Ishikawa (cell line): ENCODE data around the gene CAMTA2.

Experiments
- CEBPB ChIP-seq: IDR thresholded peaks from 2 replicates; pipeline ENCODE4 v1.6.1; 2012
- CREB1 ChIP-seq: IDR thresholded peaks from 2 replicates; pipeline ENCODE4 v1.6.1; 2012; ENCODE audit warnings: low read depth
- EGR1 ChIP-seq: IDR thresholded peaks from 2 replicates; pipeline ENCODE4 v1.6.1; 2012
- EP300 ChIP-seq: IDR thresholded peaks from 2 replicates; pipeline ENCODE4 v1.6.1; 2012; ENCODE audit warnings: borderline replicate concordance
- FOXM1 ChIP-seq: IDR thresholded peaks from 2 replicates; pipeline ENCODE4 v1.6.1; 2012; ENCODE audit warnings: low read depth, borderline replicate concordance
- NFIC ChIP-seq: IDR thresholded peaks from 2 replicates; pipeline ENCODE4 v1.6.1; 2012
- RAD21 ChIP-seq: IDR thresholded peaks from 2 replicates; pipeline ENCODE4 v1.6.1; 2012; ENCODE audit warnings: low read depth
- TAF1 ChIP-seq: IDR thresholded peaks from 2 replicates; pipeline ENCODE4 v1.6.1; 2012; ENCODE audit warnings: low read depth, mild to moderate bottlenecking
- TCF12 ChIP-seq: IDR thresholded peaks from 2 replicates; pipeline ENCODE4 v1.6.1; 2012; ENCODE audit warnings: low read depth
- TEAD4 ChIP-seq: IDR thresholded peaks from 2 replicates; pipeline ENCODE4 v1.6.1; 2012
- YY1 ChIP-seq: IDR thresholded peaks from 2 replicates; pipeline ENCODE4 v1.6.1; 2012; ENCODE audit warnings: low read depth
- ZBTB7A ChIP-seq: IDR thresholded peaks from 2 replicates; pipeline ENCODE4 v1.6.1; 2012; ENCODE audit warnings: low read depth
- TF ChIP-seq, protein P1 (sequence below): IDR thresholded peaks from 2 replicates; pipeline ENCODE4 v1.6.1; 2012
- TF ChIP-seq, protein P2 (sequence below): IDR thresholded peaks from 2 replicates; pipeline ENCODE4 v1.6.1; 2012
- TF ChIP-seq, protein P3 (sequence below): IDR thresholded peaks from 2 replicates; pipeline ENCODE4 v1.6.1; 2012; ENCODE audit warnings: low read depth, mild to moderate bottlenecking

The CAMTA2 gene

DNA sequence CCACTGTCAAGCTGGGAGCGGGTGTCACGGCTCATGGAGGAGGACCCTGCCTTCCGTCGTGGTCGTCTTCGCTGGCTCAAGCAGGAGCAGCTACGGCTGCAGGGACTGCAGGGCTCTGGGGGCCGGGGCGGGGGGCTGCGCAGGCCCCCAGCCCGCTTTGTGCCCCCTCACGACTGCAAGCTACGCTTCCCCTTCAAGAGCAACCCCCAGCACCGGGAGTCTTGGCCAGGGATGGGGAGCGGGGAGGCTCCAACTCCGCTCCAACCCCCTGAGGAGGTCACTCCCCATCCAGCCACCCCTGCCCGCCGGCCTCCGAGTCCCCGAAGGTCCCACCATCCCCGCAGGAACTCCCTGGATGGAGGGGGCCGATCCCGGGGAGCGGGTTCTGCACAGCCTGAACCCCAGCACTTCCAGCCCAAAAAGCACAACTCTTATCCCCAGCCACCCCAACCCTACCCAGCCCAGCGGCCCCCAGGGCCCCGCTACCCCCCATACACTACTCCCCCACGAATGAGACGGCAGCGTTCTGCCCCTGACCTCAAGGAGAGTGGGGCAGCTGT, 36.2 kb upstream of the CAMTA2 start:
- no peak for TF ChIP-seq EGR1
- TF ChIP-seq TCF12: no peak
- no peak for TF ChIP-seq CREB1
- TF ChIP-seq FOXM1: no peak
- TF ChIP-seq EP300: no peak
- TF ChIP-seq TAF1: no peak
- TF ChIP-seq, protein P1, sequence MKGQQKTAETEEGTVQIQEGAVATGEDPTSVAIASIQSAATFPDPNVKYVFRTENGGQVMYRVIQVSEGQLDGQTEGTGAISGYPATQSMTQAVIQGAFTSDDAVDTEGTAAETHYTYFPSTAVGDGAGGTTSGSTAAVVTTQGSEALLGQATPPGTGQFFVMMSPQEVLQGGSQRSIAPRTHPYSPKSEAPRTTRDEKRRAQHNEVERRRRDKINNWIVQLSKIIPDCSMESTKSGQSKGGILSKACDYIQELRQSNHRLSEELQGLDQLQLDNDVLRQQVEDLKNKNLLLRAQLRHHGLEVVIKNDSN: no peak
- no peak for TF ChIP-seq TEAD4

DNA sequence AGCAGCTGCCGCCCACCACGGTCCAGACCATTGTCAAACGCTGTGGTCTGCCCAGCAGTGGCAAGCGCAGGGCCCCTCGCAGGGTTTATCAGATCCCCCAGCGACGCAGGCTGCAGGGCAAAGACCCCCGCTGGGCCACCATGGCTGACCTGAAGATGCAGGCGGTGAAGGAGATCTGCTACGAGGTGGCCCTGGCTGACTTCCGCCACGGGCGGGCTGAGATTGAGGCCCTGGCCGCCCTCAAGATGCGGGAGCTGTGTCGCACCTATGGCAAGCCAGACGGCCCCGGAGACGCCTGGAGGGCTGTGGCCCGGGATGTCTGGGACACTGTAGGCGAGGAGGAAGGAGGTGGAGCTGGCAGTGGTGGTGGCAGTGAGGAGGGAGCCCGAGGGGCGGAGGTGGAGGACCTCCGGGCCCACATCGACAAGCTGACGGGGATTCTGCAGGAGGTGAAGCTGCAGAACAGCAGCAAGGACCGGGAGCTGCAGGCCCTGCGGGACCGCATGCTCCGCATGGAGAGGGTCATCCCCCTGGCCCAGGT, 34.8 kb upstream of the CAMTA2 start:
- TF ChIP-seq TEAD4 (no peak), ZBTB7A (no peak), RAD21 (no peak), EGR1 (no peak), FOXM1 (no peak), TCF12 (no peak), EP300 (no peak), NFIC (no peak)
- TF ChIP-seq, protein P2, sequence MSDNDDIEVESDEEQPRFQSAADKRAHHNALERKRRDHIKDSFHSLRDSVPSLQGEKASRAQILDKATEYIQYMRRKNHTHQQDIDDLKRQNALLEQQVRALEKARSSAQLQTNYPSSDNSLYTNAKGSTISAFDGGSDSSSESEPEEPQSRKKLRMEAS: no peak

DNA sequence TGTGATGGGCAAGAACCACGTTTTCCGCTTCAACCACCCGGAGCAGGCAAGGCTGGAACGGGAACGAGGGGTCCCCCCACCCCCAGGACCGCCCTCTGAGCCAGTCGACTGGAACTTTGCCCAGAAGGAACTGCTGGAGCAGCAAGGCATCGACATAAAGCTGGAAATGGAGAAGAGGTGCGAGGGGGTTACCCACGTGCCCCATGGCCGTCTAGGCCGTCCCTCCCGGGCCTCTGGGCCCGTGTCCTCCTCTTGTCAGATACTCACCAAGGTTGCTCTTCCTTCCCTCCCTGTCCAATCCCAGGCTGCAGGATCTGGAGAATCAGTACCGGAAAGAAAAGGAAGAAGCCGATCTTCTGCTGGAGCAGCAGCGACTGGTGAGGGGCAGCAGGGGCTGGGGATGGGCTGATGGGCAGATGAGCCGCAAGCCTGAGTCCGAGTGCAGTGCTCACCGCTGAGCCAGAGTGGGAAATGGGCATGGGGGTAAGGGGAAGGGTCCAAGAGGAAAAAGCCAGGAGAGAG, 33.1 kb upstream of the CAMTA2 start:
- no peak for TF ChIP-seq NFIC
- no peak for TF ChIP-seq RAD21
- no peak for TF ChIP-seq TCF12
- no peak for TF ChIP-seq FOXM1
- TF ChIP-seq, protein P3, sequence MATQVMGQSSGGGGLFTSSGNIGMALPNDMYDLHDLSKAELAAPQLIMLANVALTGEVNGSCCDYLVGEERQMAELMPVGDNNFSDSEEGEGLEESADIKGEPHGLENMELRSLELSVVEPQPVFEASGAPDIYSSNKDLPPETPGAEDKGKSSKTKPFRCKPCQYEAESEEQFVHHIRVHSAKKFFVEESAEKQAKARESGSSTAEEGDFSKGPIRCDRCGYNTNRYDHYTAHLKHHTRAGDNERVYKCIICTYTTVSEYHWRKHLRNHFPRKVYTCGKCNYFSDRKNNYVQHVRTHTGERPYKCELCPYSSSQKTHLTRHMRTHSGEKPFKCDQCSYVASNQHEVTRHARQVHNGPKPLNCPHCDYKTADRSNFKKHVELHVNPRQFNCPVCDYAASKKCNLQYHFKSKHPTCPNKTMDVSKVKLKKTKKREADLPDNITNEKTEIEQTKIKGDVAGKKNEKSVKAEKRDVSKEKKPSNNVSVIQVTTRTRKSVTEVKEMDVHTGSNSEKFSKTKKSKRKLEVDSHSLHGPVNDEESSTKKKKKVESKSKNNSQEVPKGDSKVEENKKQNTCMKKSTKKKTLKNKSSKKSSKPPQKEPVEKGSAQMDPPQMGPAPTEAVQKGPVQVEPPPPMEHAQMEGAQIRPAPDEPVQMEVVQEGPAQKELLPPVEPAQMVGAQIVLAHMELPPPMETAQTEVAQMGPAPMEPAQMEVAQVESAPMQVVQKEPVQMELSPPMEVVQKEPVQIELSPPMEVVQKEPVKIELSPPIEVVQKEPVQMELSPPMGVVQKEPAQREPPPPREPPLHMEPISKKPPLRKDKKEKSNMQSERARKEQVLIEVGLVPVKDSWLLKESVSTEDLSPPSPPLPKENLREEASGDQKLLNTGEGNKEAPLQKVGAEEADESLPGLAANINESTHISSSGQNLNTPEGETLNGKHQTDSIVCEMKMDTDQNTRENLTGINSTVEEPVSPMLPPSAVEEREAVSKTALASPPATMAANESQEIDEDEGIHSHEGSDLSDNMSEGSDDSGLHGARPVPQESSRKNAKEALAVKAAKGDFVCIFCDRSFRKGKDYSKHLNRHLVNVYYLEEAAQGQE: no peak
- TF ChIP-seq, protein P2: no peak
- TF ChIP-seq EGR1: no peak
- TF ChIP-seq TAF1: no peak
- TF ChIP-seq CEBPB: no peak
- TF ChIP-seq YY1: no peak
- no peak for TF ChIP-seq CREB1
- TF ChIP-seq, protein P1: no peak
- no peak for TF ChIP-seq ZBTB7A
- no peak for TF ChIP-seq TEAD4
- TF ChIP-seq EP300: no peak

DNA sequence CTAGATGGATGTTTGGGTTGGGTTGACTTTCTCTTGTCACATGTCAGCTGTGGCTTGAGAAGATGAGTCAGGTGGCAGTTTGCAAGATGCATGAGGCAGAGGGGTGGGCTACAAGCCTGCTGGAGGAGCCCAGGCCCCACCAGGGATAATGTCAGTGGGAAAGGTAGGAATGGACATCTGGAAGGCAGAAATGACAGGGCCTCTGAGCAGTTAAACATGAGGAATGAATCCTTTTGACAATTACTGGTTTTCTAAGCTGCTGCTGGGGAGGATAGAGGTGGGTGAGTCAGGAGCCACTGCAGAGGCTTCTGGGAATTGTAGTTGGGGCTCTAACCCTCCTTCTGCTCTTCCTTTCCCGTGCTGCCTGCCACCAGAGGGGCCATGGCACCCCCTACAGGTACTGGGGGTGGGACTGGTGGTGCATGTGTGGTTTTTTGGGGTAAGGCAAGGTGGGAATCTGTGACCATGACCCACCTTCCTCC, 32.0 kb upstream of the CAMTA2 start:
- TF ChIP-seq YY1 (no peak), CEBPB (no peak), NFIC (no peak), TAF1 (no peak), EP300 (no peak), TCF12 (no peak), TEAD4 (no peak), RAD21 (no peak; the same call in 1 of the 2 replicates), CREB1 (no peak), FOXM1 (no peak), ZBTB7A (no peak), EGR1 (no peak)
- TF ChIP-seq, protein P2: no peak
- TF ChIP-seq, protein P1: no peak
- TF ChIP-seq, protein P3: no peak

DNA sequence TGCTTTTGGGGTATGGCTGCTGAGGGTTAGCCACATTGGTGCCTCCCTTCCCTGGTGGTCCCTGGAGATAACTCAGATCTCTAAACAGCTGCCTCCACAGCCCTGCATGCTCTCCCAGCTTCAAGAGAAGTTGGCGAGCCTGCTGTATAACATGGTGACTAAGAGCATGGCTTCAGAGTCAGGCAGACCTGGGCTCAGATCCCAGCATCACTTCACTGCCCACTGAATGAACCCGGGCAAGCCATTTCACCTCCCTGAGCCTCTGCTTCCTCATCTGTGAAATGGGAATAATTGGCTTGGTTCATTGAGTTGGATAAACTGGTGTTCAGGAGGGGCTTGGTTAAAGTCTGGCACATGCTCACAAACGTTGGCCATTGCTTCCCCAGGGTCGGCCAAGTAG, 26.9 kb upstream of the CAMTA2 start:
- TF ChIP-seq, protein P3: no peak
- TF ChIP-seq, protein P2: no peak
- no peak for TF ChIP-seq CREB1
- TF ChIP-seq RAD21: no peak
- TF ChIP-seq FOXM1: no peak
- no peak for TF ChIP-seq CEBPB
- TF ChIP-seq NFIC: no peak
- no peak for TF ChIP-seq EGR1
